GM18526 (cell line): ENCODE data around the gene SLFNL1.

ENCODE experiments used
- POLR2A ChIP-seq: IDR thresholded peaks from 3 replicates; pipeline ENCODE4 v1.6.1; 2011; ENCODE audit not compliant: insufficient read length; ENCODE audit errors: extremely low read depth

The SLFNL1 gene

DNA sequence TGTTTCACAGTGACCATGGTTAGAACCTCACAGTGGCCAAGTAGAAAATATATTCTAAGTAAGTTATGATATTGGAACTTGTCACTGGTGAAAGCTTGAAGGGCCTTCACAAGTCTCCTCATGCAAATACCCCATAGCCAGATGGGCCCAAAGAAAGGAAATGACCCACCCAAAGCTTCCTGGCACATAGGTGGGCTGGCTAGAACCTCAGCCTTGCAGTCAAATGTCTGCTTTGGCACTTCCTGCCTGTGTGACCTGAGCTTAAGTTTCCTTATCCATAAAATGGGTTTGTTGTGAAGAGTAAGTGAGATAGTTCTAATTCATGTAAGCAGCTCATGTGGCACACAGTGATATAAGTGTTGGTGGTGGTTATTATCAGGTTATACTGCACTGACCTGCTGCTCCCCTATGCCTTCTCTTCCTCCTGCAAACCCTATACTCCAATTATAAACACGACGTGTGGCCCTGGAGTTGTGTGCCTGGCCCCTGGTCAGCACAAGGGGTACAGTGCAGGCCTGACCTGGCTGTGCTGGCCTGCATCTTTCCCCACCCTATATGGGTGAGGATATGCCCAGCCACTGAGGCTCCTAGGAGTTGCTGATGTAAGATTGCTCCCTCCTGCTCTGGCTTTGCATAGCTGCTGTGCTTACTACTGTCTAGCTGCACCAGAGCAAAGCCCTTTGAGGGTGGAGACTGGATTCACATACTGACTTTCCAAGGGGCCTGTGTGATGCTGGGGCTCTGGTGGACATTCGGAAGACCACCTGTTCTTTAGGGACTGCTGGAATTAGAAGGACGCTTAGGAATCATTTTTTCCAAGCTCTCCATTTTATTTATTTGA lies 4.7 kb upstream of the SLFNL1 start:
- TF ChIP-seq POLR2A = no peak

DNA sequence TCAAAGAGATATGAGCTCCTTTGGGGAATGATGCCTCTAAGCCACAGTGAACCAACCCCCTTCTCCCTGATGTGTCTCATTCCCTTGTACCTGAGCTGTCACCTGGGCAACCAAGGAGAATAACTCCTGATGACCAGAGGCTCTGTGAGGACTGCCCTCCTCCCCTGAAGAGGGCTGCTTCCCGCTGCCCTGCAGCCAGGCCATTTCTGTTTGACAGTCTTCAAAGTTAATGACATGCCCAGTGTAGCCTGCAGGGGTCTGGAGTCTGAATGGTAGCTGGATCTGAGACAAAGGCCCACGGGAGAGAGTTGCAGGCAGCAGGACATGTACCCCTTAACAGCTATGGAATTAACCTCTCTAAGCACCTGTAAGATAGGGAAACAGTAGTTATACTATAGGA lies 3.4 kb upstream of the SLFNL1 start:
- TF ChIP-seq POLR2A = no peak

DNA sequence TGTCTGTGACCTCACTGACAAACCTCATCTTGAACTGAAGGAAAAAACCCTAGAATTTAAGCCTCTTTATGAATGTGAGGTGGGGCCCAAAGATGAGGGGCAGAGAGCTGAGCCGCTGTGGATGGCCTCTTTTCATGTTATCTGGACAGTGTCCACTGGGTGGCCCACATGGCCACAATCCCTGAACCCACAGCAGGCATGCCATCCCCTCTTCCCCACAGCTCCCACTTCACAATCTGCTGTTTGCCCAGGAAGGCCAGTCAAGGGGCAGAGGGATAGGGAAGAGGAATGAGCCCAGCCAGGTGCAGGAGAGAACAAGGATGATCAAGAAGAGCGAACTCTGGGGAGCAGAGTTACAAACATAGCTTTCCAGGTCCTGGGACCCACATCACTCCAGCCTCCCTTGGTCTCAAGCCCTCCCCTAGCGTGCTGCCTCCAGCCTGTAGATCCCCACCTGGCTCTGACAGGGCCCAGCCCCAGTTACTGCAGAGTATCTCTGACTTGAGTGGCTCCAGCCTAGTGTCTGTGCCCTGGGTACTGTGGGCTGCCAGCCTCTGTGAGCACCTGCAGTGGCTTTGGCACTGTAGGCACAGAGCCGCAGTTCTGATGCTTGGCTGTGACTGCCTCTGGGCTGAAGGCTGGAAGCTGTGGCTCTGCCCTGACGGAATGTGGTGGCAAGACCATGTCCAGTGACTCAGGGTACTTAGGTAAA lies 1.9 kb upstream of the SLFNL1 start:
- no peak for TF ChIP-seq POLR2A

DNA sequence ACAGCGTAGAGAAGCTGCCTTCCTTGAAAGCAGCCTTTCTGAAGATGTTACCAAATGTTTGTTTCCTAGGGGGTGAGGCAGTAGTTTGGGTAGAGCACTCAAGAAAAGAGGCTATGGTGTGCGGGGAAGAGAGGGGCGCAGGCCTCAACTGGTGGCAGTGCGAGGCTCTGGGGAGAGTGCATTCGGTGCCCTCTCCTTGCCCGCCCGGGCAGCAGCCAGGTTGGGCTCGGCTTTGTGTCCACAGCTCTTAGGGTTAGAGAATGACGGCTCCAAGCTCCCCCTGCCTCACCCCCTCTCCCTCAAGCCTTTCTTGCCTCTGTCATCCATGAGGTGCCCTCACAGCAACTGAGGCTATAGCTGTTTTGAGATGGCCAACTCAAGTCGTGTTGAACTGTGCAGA lies 899 bp upstream of the SLFNL1 start:
- TF ChIP-seq POLR2A = no peak

DNA sequence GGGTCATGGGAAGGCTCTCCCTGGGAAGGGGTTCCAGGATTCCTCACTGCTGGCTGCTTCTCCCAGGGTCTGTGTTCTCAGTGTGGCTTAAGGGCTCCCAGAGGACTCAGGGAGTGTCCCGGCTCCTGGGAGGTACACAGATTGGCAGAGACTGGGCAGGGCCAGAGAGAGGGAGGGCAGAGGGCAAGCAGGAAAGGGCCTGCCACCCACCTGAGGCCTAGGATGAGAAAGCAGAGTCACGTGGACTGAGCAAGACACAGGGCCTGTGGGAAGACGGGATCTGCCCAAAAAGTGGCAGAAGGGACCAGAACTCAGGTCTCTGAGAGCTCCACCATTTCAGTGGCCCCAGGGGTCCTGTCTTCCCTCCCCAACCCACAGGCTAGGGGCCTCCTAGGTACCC lies 871 bp downstream of the SLFNL1 start:
- no peak for TF ChIP-seq POLR2A

DNA sequence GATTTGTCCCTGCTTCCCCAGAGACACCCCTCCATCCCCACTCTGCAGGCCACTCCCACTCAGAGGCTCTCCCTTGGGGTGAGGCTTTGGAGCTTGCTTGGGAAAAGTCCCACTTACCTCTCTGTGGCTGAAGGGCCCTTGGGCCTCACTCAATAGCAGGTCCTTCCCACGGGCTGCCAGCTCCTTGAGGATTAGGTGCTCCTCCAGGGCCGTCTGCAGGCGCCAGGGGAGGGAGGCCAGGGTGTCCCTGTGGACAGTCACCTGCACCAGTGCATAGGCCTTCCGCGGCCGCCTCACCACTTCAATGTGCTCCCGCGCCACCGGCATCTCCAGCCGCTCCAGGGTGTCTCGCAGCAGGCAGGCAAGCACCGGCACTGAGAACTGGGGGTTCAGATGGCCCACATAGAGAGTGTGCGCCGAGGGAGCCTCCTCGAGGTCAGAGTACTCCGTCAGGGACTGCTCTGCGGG lies 1.4 kb downstream of the SLFNL1 start:
- TF ChIP-seq POLR2A = no peak

DNA sequence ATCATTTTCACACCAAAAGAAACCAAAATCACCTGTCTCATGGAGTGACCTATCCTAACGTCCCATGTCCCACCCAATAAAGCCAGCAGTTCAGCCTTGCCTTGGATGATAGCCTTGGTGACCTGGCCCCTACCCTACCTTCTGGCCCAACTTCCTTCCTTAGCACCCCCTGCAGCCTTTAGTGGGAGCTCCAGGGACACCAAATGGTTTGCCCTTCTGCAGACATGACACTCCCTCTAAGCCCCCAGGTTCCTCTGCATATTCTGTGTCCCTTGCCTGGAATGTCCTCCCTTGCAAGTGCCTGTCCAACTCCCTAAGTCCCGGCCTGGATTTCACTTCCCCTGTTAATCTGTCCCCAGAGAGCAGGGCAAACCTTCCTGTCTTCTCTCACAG lies 2.2 kb downstream of the SLFNL1 start:
- no peak for TF ChIP-seq POLR2A

DNA sequence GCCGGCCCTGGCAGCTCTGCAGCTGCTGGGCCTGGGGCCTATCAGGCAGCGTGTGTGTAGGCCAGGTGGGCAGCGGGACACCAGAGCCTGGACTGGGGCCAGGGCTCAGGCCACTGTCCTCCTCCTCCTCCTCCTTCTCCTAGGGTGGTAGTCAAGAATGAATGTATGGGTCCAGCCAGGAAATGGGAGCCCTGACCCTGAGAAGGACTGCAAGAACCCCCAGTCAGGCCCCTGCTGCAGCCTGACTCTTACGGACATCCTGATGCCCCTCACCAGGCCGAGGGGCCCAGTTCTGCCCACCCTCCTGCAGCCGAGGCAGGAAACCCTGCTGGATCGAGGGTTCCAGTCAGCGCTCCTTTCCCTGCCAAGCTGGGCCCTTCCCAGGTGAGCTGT lies 3.5 kb downstream of the SLFNL1 start:
- no peak for TF ChIP-seq POLR2A

DNA sequence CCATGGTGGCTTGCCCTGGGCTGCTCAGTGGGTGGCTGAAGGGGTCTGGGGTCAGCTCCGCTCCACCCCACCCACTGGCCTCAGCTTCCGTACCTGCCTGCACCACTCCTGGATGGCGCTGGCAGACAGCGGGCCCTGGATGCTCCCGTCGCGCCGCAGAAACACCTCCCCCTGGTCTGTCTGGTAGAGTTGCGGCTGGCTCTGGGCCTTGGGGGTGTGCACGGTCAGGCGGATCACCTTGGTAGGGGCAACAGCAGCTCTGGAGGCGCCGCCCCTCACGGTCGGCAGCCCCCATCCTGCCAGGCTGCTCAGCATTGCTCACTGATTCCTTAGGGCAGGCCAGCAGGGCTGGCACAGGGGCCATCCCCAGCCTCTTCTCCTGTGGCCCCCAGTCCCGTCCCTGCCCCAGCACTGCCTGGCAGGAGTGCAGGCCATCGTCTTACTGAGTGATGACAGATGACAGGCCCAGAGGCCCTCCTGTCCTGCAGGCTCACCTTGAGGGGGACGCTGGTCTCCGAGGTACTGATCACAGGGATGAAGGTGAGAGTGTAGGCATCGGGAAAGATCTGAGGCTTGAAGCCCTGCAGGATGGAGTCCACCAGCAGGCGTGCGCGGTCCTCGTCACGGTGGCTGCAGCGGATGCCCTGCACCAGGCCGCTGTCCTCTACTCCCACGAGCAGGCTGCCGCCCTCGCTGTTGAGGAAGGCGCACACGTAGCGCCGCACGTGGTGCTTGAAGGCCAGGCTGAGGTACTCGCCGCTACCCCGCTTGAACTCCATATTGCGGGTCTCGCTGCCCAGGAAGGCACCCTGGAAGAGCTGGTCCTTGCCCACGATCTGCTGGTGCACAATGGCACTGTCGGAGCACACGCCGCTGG lies 4.1 kb downstream of the SLFNL1 start:
- no peak for TF ChIP-seq POLR2A

DNA sequence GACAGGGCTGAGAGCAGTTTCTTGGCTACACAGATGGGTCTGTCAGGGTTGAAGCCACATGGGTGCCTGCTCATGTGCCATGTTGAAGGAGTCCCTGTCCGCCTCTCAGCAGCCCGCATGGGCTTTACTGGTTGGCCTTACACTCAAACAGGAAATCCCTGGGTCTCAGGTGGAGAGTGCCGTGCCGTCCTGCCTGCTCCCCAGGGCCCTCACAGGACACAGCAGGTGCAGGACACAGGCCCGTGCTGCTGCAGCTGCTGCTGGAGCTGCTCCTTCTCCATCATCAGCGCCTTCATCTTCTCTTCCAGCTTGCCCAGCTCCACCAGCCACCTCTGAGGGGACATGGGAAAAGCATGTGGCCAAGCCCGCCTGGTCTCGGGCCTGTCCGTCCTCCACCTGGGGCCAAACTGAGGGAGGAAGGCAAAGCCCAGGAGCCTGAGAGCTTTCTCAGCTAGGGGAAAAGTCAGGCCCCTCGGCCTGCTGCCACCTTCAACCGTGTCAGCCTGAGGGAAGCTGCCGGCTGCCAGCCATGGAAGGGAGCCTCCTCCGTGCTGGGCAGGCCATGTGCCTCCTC lies 5.5 kb downstream of the SLFNL1 start:
- no peak for TF ChIP-seq POLR2A

DNA sequence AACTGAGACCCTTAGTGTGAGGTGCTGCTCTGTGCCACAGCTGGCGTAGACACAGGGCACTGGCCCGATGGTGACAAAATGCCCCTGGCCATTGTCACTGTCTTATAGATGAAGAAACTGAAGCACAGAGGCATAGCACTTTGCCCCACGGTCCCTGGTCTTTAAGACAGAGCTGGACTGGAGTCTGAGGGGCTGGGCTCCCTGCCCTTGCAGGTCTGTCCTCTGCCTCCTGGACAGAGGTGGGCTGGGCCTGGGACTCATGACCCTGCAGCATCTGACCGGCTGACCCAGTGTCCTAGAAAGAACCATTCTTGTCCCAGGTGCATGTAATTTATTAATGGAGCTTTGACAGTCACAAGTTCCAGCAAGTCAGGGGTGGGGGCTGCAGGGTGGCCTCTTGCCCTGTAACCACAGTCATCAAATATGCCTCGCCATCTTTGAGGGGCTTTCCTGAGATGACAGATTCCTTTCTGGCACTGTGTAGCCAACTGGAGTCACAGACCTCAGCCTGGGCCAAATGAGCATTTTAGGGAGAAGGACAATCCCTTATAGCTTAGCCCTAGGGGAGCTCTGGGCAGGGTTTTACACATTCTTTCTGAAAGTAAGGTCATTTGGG lies 6.1 kb downstream of the SLFNL1 start:
- TF ChIP-seq POLR2A = no peak

DNA sequence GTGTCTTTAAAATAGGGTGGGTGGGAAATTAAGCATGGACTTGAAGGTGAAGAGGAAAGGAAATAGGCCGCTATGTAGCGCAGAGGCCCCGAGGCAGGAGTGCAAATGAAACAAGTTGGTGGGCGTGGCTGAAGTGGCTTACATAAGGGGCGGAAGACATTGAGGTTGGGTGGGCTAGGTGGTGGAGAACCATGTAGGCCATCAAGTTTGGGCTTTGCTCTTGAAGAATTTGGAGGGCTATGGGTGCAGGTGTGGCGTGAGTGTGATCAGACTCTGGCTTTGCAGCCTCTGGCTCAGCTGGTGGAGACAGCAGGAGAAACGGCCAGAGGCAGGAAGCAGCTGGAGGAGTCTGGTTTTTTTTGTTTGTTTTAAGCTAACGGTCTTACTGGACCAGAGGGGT lies 6.7 kb downstream of the SLFNL1 start:
- TF ChIP-seq POLR2A = no peak

DNA sequence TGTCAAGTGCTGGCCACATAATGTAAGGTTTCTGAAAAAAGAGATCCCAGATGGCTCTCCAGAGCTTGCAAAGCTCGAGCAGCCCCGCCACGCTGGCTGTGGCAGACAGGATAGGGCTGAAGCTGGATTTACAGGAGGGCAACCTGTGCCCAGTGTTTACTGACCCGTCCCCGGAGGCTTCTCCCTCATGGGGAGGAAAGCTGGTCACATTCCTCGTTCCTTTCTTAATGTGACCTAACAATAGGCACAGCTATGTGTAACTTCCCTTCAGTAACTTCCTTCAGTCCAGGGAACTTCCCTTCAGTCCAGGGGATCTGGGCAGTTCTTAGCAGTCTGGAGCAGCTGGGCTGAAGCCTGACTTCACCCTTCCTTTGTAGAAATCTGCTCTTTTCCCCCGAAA lies 7.7 kb downstream of the SLFNL1 start:
- TF ChIP-seq POLR2A = no peak

DNA sequence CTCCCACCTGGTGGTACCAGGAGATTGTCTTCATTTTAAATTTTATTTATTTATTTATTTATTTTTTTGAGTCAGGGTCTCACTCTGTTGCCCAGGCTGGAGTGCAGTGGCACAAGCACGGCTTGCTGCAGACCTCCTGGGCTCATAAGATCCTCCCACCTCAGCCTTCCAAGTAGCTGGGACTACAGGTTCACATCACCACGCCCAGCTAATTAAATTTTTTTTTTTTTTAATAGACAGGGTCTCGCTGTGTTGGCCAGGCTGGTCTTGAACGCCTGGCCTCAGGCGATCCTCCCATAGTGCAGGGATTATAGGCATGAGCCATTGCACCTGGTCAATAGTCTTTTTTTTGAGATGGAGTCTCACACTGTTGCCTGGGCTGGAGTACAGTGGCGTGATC lies 8.5 kb downstream of the SLFNL1 start:
- no peak for TF ChIP-seq POLR2A

DNA sequence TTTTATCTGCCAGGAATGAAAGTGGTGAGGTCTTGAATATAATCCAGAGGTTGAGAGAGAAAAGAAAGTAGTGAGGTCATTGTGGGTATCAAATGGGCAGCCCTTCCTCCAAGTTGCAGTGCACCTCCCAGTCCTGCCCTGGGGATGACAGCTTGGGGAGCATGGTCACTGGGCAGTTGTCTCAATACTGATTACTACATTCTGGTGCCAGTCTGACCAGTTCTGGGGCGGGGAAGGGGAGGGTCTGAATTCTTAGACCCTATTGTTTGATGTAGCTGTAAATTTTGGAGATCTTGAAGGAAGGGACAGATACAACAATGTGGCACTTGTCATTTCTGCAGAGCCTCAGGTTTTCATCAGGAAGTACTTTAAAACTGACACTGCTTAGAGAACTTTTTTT lies 11.2 kb downstream of the SLFNL1 start:
- TF ChIP-seq POLR2A = no peak
